Measurements from ENCODE around the gene SCUBE1.

DNA sequence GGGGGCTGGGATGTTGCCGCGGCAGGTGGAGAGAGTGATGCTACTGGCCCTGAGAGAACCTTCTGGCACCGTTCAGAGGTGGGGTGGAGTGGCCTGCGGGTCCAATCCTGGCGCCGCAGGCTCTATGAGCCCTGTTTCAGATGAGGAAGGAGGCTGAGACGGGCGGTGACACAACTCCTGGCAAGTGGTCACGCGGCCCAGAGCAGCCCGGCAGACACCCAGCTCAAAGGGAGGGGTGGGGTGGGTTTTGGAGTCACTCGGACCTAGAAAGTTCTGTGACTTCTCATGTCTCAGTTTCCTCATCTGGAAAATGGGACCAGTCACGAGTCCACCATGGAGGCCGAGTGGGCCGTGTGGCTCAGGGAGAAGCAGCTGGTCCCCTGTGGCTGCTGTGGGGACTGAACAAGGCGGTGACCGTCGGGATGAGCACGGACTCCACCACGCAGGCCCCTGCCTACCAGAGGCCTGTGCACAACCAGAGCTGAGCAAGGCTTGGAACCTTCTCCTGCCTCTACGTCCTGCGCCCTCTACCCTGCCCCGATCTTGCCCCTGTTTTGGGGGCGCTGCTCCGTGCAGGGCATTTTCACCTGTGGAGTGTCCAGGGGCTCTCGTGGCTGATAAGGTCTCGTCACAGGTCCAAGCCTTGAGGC, 188.2 kb downstream of the SCUBE1 start:
- TF ChIP-seq POLR2A (IDR thresholded peaks at IDR 0.05) (no peak), CTCF (IDR thresholded peaks at IDR 0.05) (no peak)

Measured in gastroesophageal sphincter (tissue), 3 donors.